ENCODE data around the gene ERC2. TPM values are rescaled to one million over a fixed set of nuclear protein-coding genes. Genes with fewer than 3 reads are reported as not detected.

Gene ERC2
- total and polyA plus RNA-seq, 2 donors (not counting 3 experiments of a cell fraction or from before 2014, with no cell fraction given) = 5.6 to 15.5 TPM

GRCh38 chr3:55955891-55956477 lies 512.3 kb downstream of the ERC2 start:
- FAIRE-seq (no peak), DNase-seq (ENCODE audit: low read depth, low spot score) (no peak)
- Histone ChIP-seq H3K27me3 (ENCODE audit: control insufficient read depth in 2 of 2, insufficient read depth in 2 of 2, low read length in 2 of 2) (no peaks in the 10 kb centered on the region), H3K4me2 (ENCODE audit: insufficient read depth, low read length) (no peak overlapping the region), H3K4me1 (ENCODE audit: control insufficient read depth, extremely low read depth, insufficient read depth, low read length) (no peaks in the 10 kb centered on the region), H3K4me3 (replicated peaks in 1 of 3; ENCODE audit: insufficient read depth in 1 of 3, low read depth in 1 of 3, low read length in 3 of 3) (no peak overlapping the region), H3K36me3 (ENCODE audit: control insufficient read depth in 2 of 2, extremely low read depth in 1 of 2, insufficient read depth in 2 of 2, low read length in 2 of 2) (no peaks in the 10 kb centered on the region), H2AFZ (ENCODE audit: low read depth, low read length) (no peak overlapping the region), H4K20me1 (replicated peaks; ENCODE audit: control insufficient read depth, extremely low read depth, insufficient read depth, low read length) (no peaks in the 10 kb centered on the region), H3K79me2 (ENCODE audit: control insufficient read depth, insufficient read depth, low read length) (no peaks in the 10 kb centered on the region), H3K9me1 (replicated peaks; ENCODE audit: control insufficient read depth, extremely low read depth, insufficient read depth, low read length) (no peaks in the 10 kb centered on the region), H3K9ac (replicated peaks; ENCODE audit: extremely low read depth, insufficient read depth, low read length) (no peak overlapping the region), H3K9me3 (replicated peaks; ENCODE audit: control insufficient read depth, insufficient read depth, low read length) (no peaks in the 10 kb centered on the region), H3K27ac (ENCODE audit: insufficient read depth, low read depth, low read length) (no peak overlapping the region)
- intact Hi-C loops (cut with micrococcal nuclease) = no loop called here
- POLR2A ChIA-PET = interaction anchor here (0.6 kb wide), 1 partner anchor 237 kb away, joined by 3 read pairs; no protein-coding TSS in a partner anchor
- CTCF ChIA-PET = interaction anchor here (0.8 to 1.3 kb wide), 3 partner anchors 10 to 13 kb away, joined by 3 to 4 read pairs (median 3); no protein-coding TSS in a partner anchor
- TF ChIP-seq CTCF (IDR thresholded peaks at IDR 0.05; ENCODE audit: extremely low read depth in 1 of 2, insufficient read depth in 1 of 2, low read depth in 1 of 2, low read length in 2 of 2) (no peak), JUN (IDR thresholded peaks at IDR 0.05; ENCODE audit: borderline replicate concordance, insufficient read depth, insufficient read length, low read depth) (no peak), GATA2 (IDR thresholded peaks at IDR 0.05; ENCODE audit: insufficient read depth, insufficient read length, low read depth, low read length) (no peak), MYC (IDR thresholded peaks at IDR 0.05; ENCODE audit: low read depth, low read length) (no peak), FOS (IDR thresholded peaks at IDR 0.05; ENCODE audit: borderline replicate concordance, insufficient read depth, low read length) (no peak), POLR2A (IDR thresholded peaks at IDR 0.05; ENCODE audit: low read depth, low read length) (no peak), POLR2AphosphoS5 (IDR thresholded peaks at IDR 0.05; ENCODE audit: insufficient read depth, low read depth, low read length) (no peak)
- TF ChIP-seq, protein P1, sequence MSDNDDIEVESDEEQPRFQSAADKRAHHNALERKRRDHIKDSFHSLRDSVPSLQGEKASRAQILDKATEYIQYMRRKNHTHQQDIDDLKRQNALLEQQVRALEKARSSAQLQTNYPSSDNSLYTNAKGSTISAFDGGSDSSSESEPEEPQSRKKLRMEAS (IDR thresholded peaks at IDR 0.05; ENCODE audit: insufficient read depth, insufficient read length) = no peak
- dilution Hi-C loops (cut with MboI; ENCODE audit: extremely low pct_ligation_motif_present, low sequenced_read_pairs) = no loop called here
- BruUV-seq (replicated peaks) = no TSS peak
